Neural crest cell (in vitro differentiated cells): Measurements from ENCODE around the gene FURIN. TPM values are rescaled to one million over a fixed set of nuclear protein-coding genes. Genes with fewer than 3 reads are reported as not detected.

ENCODE experiments used
- DNase-seq: peaks from one replicate; pipeline ENCODE4 v3.0.0; 2021; ENCODE audit warnings: low read depth, mixed read lengths, low spot score
- H3K27ac Mint-ChIP-seq: one replicate; pipeline ENCODE4 v1.8.0; 2021; ENCODE audit warnings: mild to moderate bottlenecking, mixed read lengths; ENCODE audit not compliant: unreplicated experiment
- H3K27me3 Mint-ChIP-seq: 2 replicates; pipeline ENCODE4 v1.8.0; 2021; ENCODE audit warnings: low read depth, mild to moderate bottlenecking, mixed read lengths
- H3K36me3 Mint-ChIP-seq: 2 replicates; pipeline ENCODE4 v1.8.0; 2021; ENCODE audit warnings: low read depth, mild to moderate bottlenecking, mixed read lengths
- H3K4me1 Mint-ChIP-seq: 2 replicates; pipeline ENCODE4 v1.8.0; 2021; ENCODE audit warnings: mixed read lengths
- H3K4me3 Mint-ChIP-seq: one replicate; pipeline ENCODE4 v1.8.0; 2021; ENCODE audit warnings: mild to moderate bottlenecking, mixed read lengths
- H3K9me3 Mint-ChIP-seq: 2 replicates; pipeline ENCODE4 v1.8.0; 2021; ENCODE audit warnings: mixed read lengths
- CTCF ChIP-seq: fragments of 200-600 bp; sonication (generic); conservative IDR thresholded peaks from 2 replicates; pipeline ENCODE4 v1.5.0; 2021; ENCODE audit warnings: antibody characterized with exemption, mild to moderate bottlenecking
- total RNA-seq: library from RNA; stranded (reverse); gene quantifications from 2 replicates; pipeline ENCODE4 v1.2.1, GENCODE V29; 2021

FURIN gene
- total RNA-seq, 1 donor from 2014 or later, result 15.7 TPM

- Mint-ChIP-seq H3K4me3 (no peak overlapping the region), H3K27me3 (no peaks in the 10 kb centered on the region), H3K9me3 (no peaks in the 10 kb centered on the region), H3K4me1 (no peaks in the 10 kb centered on the region), H3K36me3 (peaks cover 6% of the 10 kb centered on the region), H3K27ac (peak overlapping the region; percentile 19)
- DNase-seq, result no peak
- no peak for TF ChIP-seq CTCF
These were observed 47.5 kb downstream of the FURIN start for GRCh38 chr15:90915808-90916440.

GRCh38 chr15:90916461-90916860 is 48.1 kb downstream of the FURIN start:
- no peak for DNase-seq
- no peak for TF ChIP-seq CTCF
- H3K9me3 Mint-ChIP-seq, result no peaks in the 10 kb centered on the region
- no peak overlapping the region for H3K27ac Mint-ChIP-seq
- H3K4me3 Mint-ChIP-seq, result no peak overlapping the region
- no peaks in the 10 kb centered on the region for H3K27me3 Mint-ChIP-seq
- no peaks in the 10 kb centered on the region for H3K4me1 Mint-ChIP-seq
- peaks cover 6% of the 10 kb centered on the region for H3K36me3 Mint-ChIP-seq

GRCh38 chr15:90917569-90917968 is 49.2 kb downstream of the FURIN start:
- Mint-ChIP-seq H3K27me3 (no peaks in the 10 kb centered on the region), H3K27ac (no peak overlapping the region), H3K4me1 (no peaks in the 10 kb centered on the region), H3K9me3 (no peaks in the 10 kb centered on the region), H3K4me3 (no peak overlapping the region), H3K36me3 (peaks cover 6% of the 10 kb centered on the region)
- no peak for TF ChIP-seq CTCF
- DNase-seq, result no peak

- Mint-ChIP-seq H3K36me3 (peaks cover 6% of the 10 kb centered on the region), H3K4me3 (no peak overlapping the region), H3K27ac (no peak overlapping the region), H3K9me3 (no peaks in the 10 kb centered on the region), H3K27me3 (no peaks in the 10 kb centered on the region), H3K4me1 (no peaks in the 10 kb centered on the region)
- no peak for TF ChIP-seq CTCF
- no peak for DNase-seq
These were observed 49.8 kb downstream of the FURIN start for GRCh38 chr15:90918034-90918788.

GRCh38 chr15:90918835-90919234 is 50.4 kb downstream of the FURIN start:
- no peak overlapping the region for H3K27ac Mint-ChIP-seq
- TF ChIP-seq CTCF, result no peak
- no peaks in the 10 kb centered on the region for H3K27me3 Mint-ChIP-seq
- H3K36me3 Mint-ChIP-seq, result peaks cover 6% of the 10 kb centered on the region
- no peaks in the 10 kb centered on the region for H3K9me3 Mint-ChIP-seq
- H3K4me1 Mint-ChIP-seq, result no peaks in the 10 kb centered on the region
- DNase-seq, result no peak
- H3K4me3 Mint-ChIP-seq, result no peak overlapping the region
